GM12872 (cell line): ENCODE results near the gene NTN4.

Experiments
- CTCF ChIP-seq: IDR thresholded peaks from 3 replicates; pipeline ENCODE4 v1.5.1; 2011; ENCODE audit warnings: low read depth, mild to moderate bottlenecking, low read length, moderate library complexity; ENCODE audit not compliant: insufficient read depth

NTN4 gene

GRCh38 chr12:95830335-95831089 lies 39.9 kb upstream of the NTN4 start:
- no peak for TF ChIP-seq CTCF

- no peak for TF ChIP-seq CTCF
Observed at GRCh38 chr12:95829395-95829794, 38.8 kb upstream of the NTN4 start.

- TF ChIP-seq CTCF: 0 out of 3 replicates have a peak, but pooled peaks have one; percentile 24
Observed at GRCh38 chr12:95820096-95820703, 29.6 kb upstream of the NTN4 start.

- TF ChIP-seq CTCF: peak; percentile 56; the same call in 2 of the 3 replicates
Observed at GRCh38 chr12:95815632-95816212, 25.2 kb upstream of the NTN4 start.

- TF ChIP-seq CTCF: no peak
Observed at GRCh38 chr12:95810411-95810810, 19.8 kb upstream of the NTN4 start.

GRCh38 chr12:95809000-95809680 lies 18.6 kb upstream of the NTN4 start:
- TF ChIP-seq CTCF: no peak

- TF ChIP-seq CTCF: no peak
Observed at GRCh38 chr12:95808146-95808545, 17.6 kb upstream of the NTN4 start.
